KBM-7 (cell line): ENCODE results near the gene CYP51A1.
"Not testable (repeated sequence)": the region's sequence is repeated elsewhere in the genome, so short reads cannot be mapped to it uniquely, and the experiment has no call there.

ENCODE experiments used
- DNase-seq: peaks from one replicate; pipeline ENCODE4 v3.0.0-alpha.2; 2015
- in situ Hi-C: fragments of 300-500 bp; cut with MboI; formaldehyde crosslinking; loops from 2 replicates; pipeline ENCODE4 v1.14.3; 2020; ENCODE audit warnings: low sequenced_read_pairs, low pct_unique_long_range_greater_than_20kb, mixed read lengths

The CYP51A1 gene

GRCh38 chr7:92133133-92133736 lies 1.0 kb downstream of the CYP51A1 start:
- DNase-seq = no peak

GRCh38 chr7:92131764-92132330 lies 2.4 kb downstream of the CYP51A1 start:
- DNase-seq = no peak
- in situ Hi-C loops = no loop called here

More at GRCh38 chr7:92133133-92133736, 1.0 kb downstream of the CYP51A1 start:
- in situ Hi-C loops = no loop called here

- in situ Hi-C loops = no loop called here
- DNase-seq = no peak
Measured at GRCh38 chr7:92131093-92131492, 3.2 kb downstream of the CYP51A1 start.

- in situ Hi-C loops = no loop called here
- no peak for DNase-seq
Measured at GRCh38 chr7:92121681-92122080, 12.6 kb downstream of the CYP51A1 start.

- in situ Hi-C loops = no loop called here
- no peak for DNase-seq
Measured at GRCh38 chr7:92119213-92119759, 15.0 kb downstream of the CYP51A1 start.

GRCh38 chr7:92116949-92117348 lies 17.3 kb downstream of the CYP51A1 start:
- no peak for DNase-seq
- in situ Hi-C loops = no loop called here

GRCh38 chr7:92115821-92116220 lies 18.5 kb downstream of the CYP51A1 start:
- in situ Hi-C loops = no loop called here
- DNase-seq = no peak

GRCh38 chr7:92110857-92111256 lies 23.4 kb downstream of the CYP51A1 start:
- no peak for DNase-seq
- in situ Hi-C loops = no loop called here

- in situ Hi-C loops = no loop called here
- DNase-seq = no peak
Measured at GRCh38 chr7:92108821-92109220, 25.5 kb downstream of the CYP51A1 start.

GRCh38 chr7:92102862-92103261 lies 31.4 kb downstream of the CYP51A1 start:
- DNase-seq, in situ Hi-C loops: not testable (repeated sequence)

- in situ Hi-C loops = no loop called here
- DNase-seq = no peak
Measured at GRCh38 chr7:92100534-92100933, 33.7 kb downstream of the CYP51A1 start.

- peak; percentile 5 for DNase-seq
- in situ Hi-C loops = no loop called here
Measured at GRCh38 chr7:92095380-92095779, 38.9 kb downstream of the CYP51A1 start.

- in situ Hi-C loops = no loop called here
Measured at GRCh38 chr7:92092210-92092609, 42.1 kb downstream of the CYP51A1 start.

GRCh38 chr7:92088266-92088665 lies 46.0 kb downstream of the CYP51A1 start:
- no peak for DNase-seq
- in situ Hi-C loops = no loop called here

More at GRCh38 chr7:92092210-92092609, 42.1 kb downstream of the CYP51A1 start:
- no peak for DNase-seq

GRCh38 chr7:92083922-92084321 lies 50.4 kb downstream of the CYP51A1 start:
- in situ Hi-C loops = not testable (repeated sequence)

GRCh38 chr7:92076509-92076908 lies 57.8 kb downstream of the CYP51A1 start:
- in situ Hi-C loops = no loop called here
- DNase-seq = no peak

More at GRCh38 chr7:92083922-92084321, 50.4 kb downstream of the CYP51A1 start:
- DNase-seq = not testable (repeated sequence)

- DNase-seq = no peak
- in situ Hi-C loops = no loop called here
Measured at GRCh38 chr7:92075455-92076158, 58.7 kb downstream of the CYP51A1 start.

GRCh38 chr7:92072708-92073107 lies 61.6 kb downstream of the CYP51A1 start:
- in situ Hi-C loops = no loop called here
- no peak for DNase-seq

- in situ Hi-C loops = no loop called here
- no peak for DNase-seq
Measured at GRCh38 chr7:92072121-92072520, 62.2 kb downstream of the CYP51A1 start.

GRCh38 chr7:92071032-92071431 lies 63.2 kb downstream of the CYP51A1 start:
- no peak for DNase-seq
- in situ Hi-C loops = no loop called here
